Measurements from ENCODE around the gene ANGPTL2. TPM values are rescaled to one million over a fixed set of nuclear protein-coding genes. Genes with fewer than 3 reads are reported as not detected.

ANGPTL2 gene
- total RNA-seq, 1 donor from 2014 or later = 34.8 TPM

- TF ChIP-seq CTCF (IDR thresholded peaks at IDR 0.05) = no peak
- Mint-ChIP-seq H3K4me3 (ENCODE audit: unreplicated experiment) (no peak overlapping the region), H3K36me3 (ENCODE audit: unreplicated experiment) (no peaks in the 10 kb centered on the region), H3K27me3 (ENCODE audit: unreplicated experiment) (no peaks in the 10 kb centered on the region), H3K4me1 (ENCODE audit: unreplicated experiment) (peaks cover 36% of the 10 kb centered on the region), H3K9me3 (ENCODE audit: unreplicated experiment) (no peaks in the 10 kb centered on the region), H3K27ac (ENCODE audit: unreplicated experiment) (no peak overlapping the region)
- DNase-seq (ENCODE audit: extremely low spot score, unreplicated experiment) = peak; percentile 66
Measured at GRCh38 chr9:127139071-127139731, 16.8 kb upstream of the ANGPTL2 start.

GRCh38 chr9:127138444-127138843 is 16.0 kb upstream of the ANGPTL2 start:
- TF ChIP-seq CTCF (IDR thresholded peaks at IDR 0.05) = no peak
- no peak overlapping the region for H3K27ac Mint-ChIP-seq (ENCODE audit: unreplicated experiment)
- peaks cover 41% of the 10 kb centered on the region for H3K4me1 Mint-ChIP-seq (ENCODE audit: unreplicated experiment)
- no peaks in the 10 kb centered on the region for H3K9me3 Mint-ChIP-seq (ENCODE audit: unreplicated experiment)
- no peaks in the 10 kb centered on the region for H3K36me3 Mint-ChIP-seq (ENCODE audit: unreplicated experiment)
- no peaks in the 10 kb centered on the region for H3K27me3 Mint-ChIP-seq (ENCODE audit: unreplicated experiment)
- no peak for DNase-seq (ENCODE audit: extremely low spot score, unreplicated experiment)
- H3K4me3 Mint-ChIP-seq (ENCODE audit: unreplicated experiment) = no peak overlapping the region

- no peaks in the 10 kb centered on the region for H3K36me3 Mint-ChIP-seq (ENCODE audit: unreplicated experiment)
- H3K4me3 Mint-ChIP-seq (ENCODE audit: unreplicated experiment) = no peak overlapping the region
- no peak for TF ChIP-seq CTCF (IDR thresholded peaks at IDR 0.05)
- no peak overlapping the region for H3K27ac Mint-ChIP-seq (ENCODE audit: unreplicated experiment)
- no peaks in the 10 kb centered on the region for H3K27me3 Mint-ChIP-seq (ENCODE audit: unreplicated experiment)
- H3K4me1 Mint-ChIP-seq (ENCODE audit: unreplicated experiment) = peaks cover 41% of the 10 kb centered on the region
- no peaks in the 10 kb centered on the region for H3K9me3 Mint-ChIP-seq (ENCODE audit: unreplicated experiment)
- peak; percentile 62 for DNase-seq (ENCODE audit: extremely low spot score, unreplicated experiment)
Measured at GRCh38 chr9:127137640-127138360, 15.4 kb upstream of the ANGPTL2 start.

GRCh38 chr9:127136880-127137639 is 14.6 kb upstream of the ANGPTL2 start:
- no peak overlapping the region for H3K27ac Mint-ChIP-seq (ENCODE audit: unreplicated experiment)
- no peaks in the 10 kb centered on the region for H3K9me3 Mint-ChIP-seq (ENCODE audit: unreplicated experiment)
- TF ChIP-seq CTCF (IDR thresholded peaks at IDR 0.05) = no peak
- H3K36me3 Mint-ChIP-seq (ENCODE audit: unreplicated experiment) = no peaks in the 10 kb centered on the region
- H3K4me3 Mint-ChIP-seq (ENCODE audit: unreplicated experiment) = no peak overlapping the region
- no peaks in the 10 kb centered on the region for H3K27me3 Mint-ChIP-seq (ENCODE audit: unreplicated experiment)
- peak; percentile 60 for DNase-seq (ENCODE audit: extremely low spot score, unreplicated experiment)
- H3K4me1 Mint-ChIP-seq (ENCODE audit: unreplicated experiment) = peaks cover 48% of the 10 kb centered on the region
